Endodermal cell (in vitro differentiated cells): ENCODE measurements around the gene MIA3. TPM values are rescaled to one million over a fixed set of nuclear protein-coding genes. Genes with fewer than 3 reads are reported as not detected.

Experiments used
- DNase-seq: peaks from one replicate; pipeline ENCODE4 v3.0.0-alpha.2; 2017
- H3K27ac ChIP-seq: 2 replicates; pipeline ENCODE4 v1.5.1; 2013; ENCODE audit warnings: mild to moderate bottlenecking, low read depth, low read length, moderate library complexity
- H3K27me3 ChIP-seq: 2 replicates; pipeline ENCODE4 v1.6.1; 2013; ENCODE audit warnings: mild to moderate bottlenecking, low read length, moderate library complexity; ENCODE audit not compliant: insufficient read depth, control insufficient read depth, poor library complexity, severe bottlenecking
- H3K36me3 ChIP-seq: 2 replicates; pipeline ENCODE4 v1.7.0; 2013; ENCODE audit warnings: mild to moderate bottlenecking, low read length, moderate library complexity; ENCODE audit not compliant: control insufficient read depth, insufficient read depth
- H3K4me1 ChIP-seq: one replicate; pipeline ENCODE4 v1.7.0; 2013; ENCODE audit warnings: low read length; ENCODE audit not compliant: control insufficient read depth, insufficient read depth
- H3K4me3 ChIP-seq: 2 replicates; pipeline ENCODE4 v1.5.1; 2013; ENCODE audit warnings: mild to moderate bottlenecking, low read length, moderate library complexity
- H3K9ac ChIP-seq: 2 replicates; pipeline ENCODE4 v1.6.1; 2013; ENCODE audit warnings: mild to moderate bottlenecking, low read length, moderate library complexity; ENCODE audit not compliant: poor library complexity, severe bottlenecking; ENCODE audit errors: extremely low read depth
- H3K9me3 ChIP-seq: 2 replicates; pipeline ENCODE4 v1.6.1; 2013; ENCODE audit warnings: mild to moderate bottlenecking, low read length, moderate library complexity; ENCODE audit not compliant: control insufficient read depth
- H3K27ac Mint-ChIP-seq: 2 replicates; pipeline ENCODE4 v1.8.0; 2020; ENCODE audit warnings: mixed read lengths
- H3K27me3 Mint-ChIP-seq: 2 replicates; pipeline ENCODE4 v1.8.0; 2021; ENCODE audit warnings: mild to moderate bottlenecking, mixed read lengths; ENCODE audit not compliant: insufficient read depth
- H3K36me3 Mint-ChIP-seq: 2 replicates; pipeline ENCODE4 v1.8.0; 2020; ENCODE audit warnings: low read depth, mixed read lengths
- H3K4me1 Mint-ChIP-seq: 2 replicates; pipeline ENCODE4 v1.8.0; 2020; ENCODE audit warnings: mixed read lengths
- H3K4me3 Mint-ChIP-seq: 2 replicates; pipeline ENCODE4 v1.8.0; 2020; ENCODE audit warnings: mild to moderate bottlenecking, moderate library complexity, mixed read lengths
- H3K9me3 Mint-ChIP-seq: 2 replicates; pipeline ENCODE4 v1.8.0; 2020; ENCODE audit warnings: mild to moderate bottlenecking, mixed read lengths
- CTCF ChIP-seq: fragments of 200-600 bp; sonication (generic); conservative IDR thresholded peaks from 2 replicates; pipeline ENCODE4 v1.5.0; 2021; ENCODE audit warnings: antibody characterized with exemption, mild to moderate bottlenecking
- WGBS, 2 experiments: methylation state at CpG; one replicate each; pipeline versions ENCODE4 v1.1.5 to v1.1.7; 2013; ENCODE audit warnings: missing lambda C conversion rate in 2 of 2, mixed read lengths in 1 of 2; ENCODE audit not compliant: insufficient coverage in 1 of 2, insufficient read length in 1 of 2; 5-methylcytosine and 5-hydroxymethylcytosine counted together
- total RNA-seq, 2 donors: library from RNA; stranded (reverse); fragmentation: NEBNext Ultra II Directional in 1 of 2; extraction: Animal tissue kit (Norgen Biotek cat#: 25700) in 1 of 2; gene quantifications; 2 replicates in 1 of 2; 3 replicates in 1 of 2; pipeline ENCODE4 v1.2.1, GENCODE V29; 2021

Gene MIA3
- total RNA-seq, 2 donors from 2014 or later, result 69.9 to 76.8 TPM

- no peaks in the 10 kb centered on the region for H3K4me1 Mint-ChIP-seq
- no peaks in the 10 kb centered on the region for H3K9me3 Mint-ChIP-seq
- no peak overlapping the region for H3K4me3 ChIP-seq
- no peaks in the 10 kb centered on the region for H3K27me3 Mint-ChIP-seq
- H3K27ac ChIP-seq, result no peak overlapping the region
- no peaks in the 10 kb centered on the region for H3K4me1 ChIP-seq
- H3K4me3 Mint-ChIP-seq, result no peak overlapping the region
- 92 to 100% methylated on average over 2 of the region's 2 CpGs for WGBS, 2 experiments
- peaks cover 93% of the 10 kb centered on the region for H3K36me3 ChIP-seq
- no peak overlapping the region for H3K9ac ChIP-seq
- DNase-seq, result no peak
- peaks cover 77% of the 10 kb centered on the region for H3K36me3 Mint-ChIP-seq
- H3K27ac Mint-ChIP-seq, result no peak overlapping the region
- no peaks in the 10 kb centered on the region for H3K27me3 ChIP-seq
- no peak for TF ChIP-seq CTCF
- H3K9me3 ChIP-seq, result no peaks in the 10 kb centered on the region
These were observed 38.7 kb downstream of the MIA3 start for GRCh38 chr1:222656391-222657155.

- Histone ChIP-seq H3K4me1 (no peaks in the 10 kb centered on the region), H3K36me3 (peaks cover 93% of the 10 kb centered on the region), H3K9me3 (no peaks in the 10 kb centered on the region), H3K9ac (no peak overlapping the region), H3K4me3 (no peak overlapping the region), H3K27ac (no peak overlapping the region), H3K27me3 (no peaks in the 10 kb centered on the region)
- TF ChIP-seq CTCF, result no peak
- Mint-ChIP-seq H3K4me1 (no peaks in the 10 kb centered on the region), H3K27me3 (no peaks in the 10 kb centered on the region), H3K4me3 (no peak overlapping the region), H3K9me3 (no peaks in the 10 kb centered on the region), H3K27ac (no peak overlapping the region), H3K36me3 (peaks cover 73% of the 10 kb centered on the region)
- no peak for DNase-seq
- WGBS, 2 experiments, result 92 to 100% methylated on average over 1 to 2 of the region's 2 CpGs
These were observed 40.0 kb downstream of the MIA3 start for GRCh38 chr1:222657899-222658298.

- Mint-ChIP-seq H3K4me3 (no peak overlapping the region), H3K4me1 (no peaks in the 10 kb centered on the region), H3K27me3 (no peaks in the 10 kb centered on the region), H3K9me3 (no peaks in the 10 kb centered on the region), H3K27ac (no peak overlapping the region), H3K36me3 (peaks cover 65% of the 10 kb centered on the region)
- 97 to 100% methylated on average over 1 to 4 of the region's 4 CpGs for WGBS, 2 experiments
- DNase-seq, result no peak
- Histone ChIP-seq H3K9me3 (no peaks in the 10 kb centered on the region), H3K4me3 (no peak overlapping the region), H3K27ac (no peak overlapping the region), H3K4me1 (no peaks in the 10 kb centered on the region), H3K36me3 (peaks cover 94% of the 10 kb centered on the region), H3K27me3 (no peaks in the 10 kb centered on the region), H3K9ac (no peak overlapping the region)
- TF ChIP-seq CTCF, result no peak
These were observed 45.6 kb downstream of the MIA3 start for GRCh38 chr1:222663431-222663934.
